Erythroblast (primary cell): ENCODE data around the gene TGDS.

Experiments used
- GATA1 ChIP-seq: IDR thresholded peaks from 2 replicates; pipeline ENCODE4 v1.6.1; 2011; ENCODE audit warnings: low read depth, mild to moderate bottlenecking, control low read depth, low read length, moderate library complexity
- POLR2A ChIP-seq: IDR thresholded peaks from 2 replicates; pipeline ENCODE4 v1.6.1; 2011; ENCODE audit warnings: mild to moderate bottlenecking, low read length

DNA sequence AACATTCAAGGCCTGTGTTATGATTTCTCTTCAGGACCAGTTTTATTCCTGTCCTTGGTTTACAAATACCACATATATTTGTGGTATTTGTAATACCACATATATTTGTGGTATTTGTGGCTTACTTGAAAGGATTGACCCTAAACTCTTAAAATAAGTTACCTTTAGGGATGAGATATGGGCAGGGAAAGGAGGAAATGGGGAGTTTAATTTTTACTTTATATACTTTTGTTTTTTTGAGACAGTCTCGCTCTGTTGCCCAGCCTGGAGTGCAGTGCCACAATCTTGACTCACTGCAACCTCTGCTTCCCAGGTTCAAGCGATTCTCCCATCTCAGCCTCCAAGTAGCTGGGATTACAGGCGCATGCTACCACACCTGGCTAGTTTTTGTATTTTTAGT is 2.3 kb upstream of the TGDS start:
- TF ChIP-seq POLR2A (no peak), GATA1 (no peak)
